LNCaP clone FGC (cell line): ENCODE results near the gene PIGL.

Experiments
- DNase-seq: peaks from one replicate; pipeline ENCODE4 v3.0.0-alpha.2; 2011; ENCODE audit warnings: low read depth
- H3K4me3 ChIP-seq: 2 replicates; pipeline ENCODE4 v1.5.1; 2011; ENCODE audit warnings: mild to moderate bottlenecking, low read depth, low read length, control low read depth
- CTCF ChIP-seq: IDR thresholded peaks from 2 replicates; pipeline ENCODE4 v1.5.1; 2012; ENCODE audit warnings: mild to moderate bottlenecking; ENCODE audit not compliant: control insufficient read depth, insufficient read depth; ENCODE audit errors: extremely low read depth

Gene PIGL

GRCh38 chr17:16313139-16314090 is 96.4 kb downstream of the PIGL start:
- TF ChIP-seq CTCF = no peak
- no peak for DNase-seq
- no peak overlapping the region for H3K4me3 ChIP-seq

GRCh38 chr17:16314189-16314588 is 97.2 kb downstream of the PIGL start:
- no peak for DNase-seq
- no peak for TF ChIP-seq CTCF
- no peak overlapping the region for H3K4me3 ChIP-seq

- no peak for TF ChIP-seq CTCF
- no peak overlapping the region for H3K4me3 ChIP-seq
- DNase-seq = no peak
These were observed 97.8 kb downstream of the PIGL start for GRCh38 chr17:16314859-16315258.

- no peak for TF ChIP-seq CTCF
- DNase-seq = no peak
- no peak overlapping the region for H3K4me3 ChIP-seq
These were observed 103.0 kb downstream of the PIGL start for GRCh38 chr17:16319969-16320368.

GRCh38 chr17:16322636-16323035 is 105.6 kb downstream of the PIGL start:
- DNase-seq = no peak
- TF ChIP-seq CTCF = no peak
- H3K4me3 ChIP-seq = no peak overlapping the region

GRCh38 chr17:16325964-16326363 is 109.0 kb downstream of the PIGL start:
- no peak for DNase-seq
- no peak overlapping the region for H3K4me3 ChIP-seq
- TF ChIP-seq CTCF = no peak

- no peak overlapping the region for H3K4me3 ChIP-seq
- no peak for TF ChIP-seq CTCF
- no peak for DNase-seq
These were observed 110.0 kb downstream of the PIGL start for GRCh38 chr17:16327018-16327417.
